HepG2 (cell line): ENCODE measurements around the gene ELP4. TPM values are rescaled to one million over a fixed set of nuclear protein-coding genes. Genes with fewer than 3 reads are reported as not detected.

ENCODE experiments used
- DDIT3 ChIP-seq: sonication (generic); formaldehyde crosslinking; IDR thresholded peaks from 2 replicates; pipeline ENCODE4 v1.4.0; 2020; ENCODE audit warnings: mild to moderate bottlenecking, missing genetic modification reagents
- MYPOP ChIP-seq: sonication (generic); formaldehyde crosslinking; IDR thresholded peaks from 2 replicates; pipeline ENCODE4 v1.8.1; 2023; ENCODE audit warnings: mild to moderate bottlenecking, moderate library complexity, missing genetic modification reagents
- PAXIP1 ChIP-seq: sonication (generic); formaldehyde crosslinking; conservative IDR thresholded peaks from 2 replicates; pipeline ENCODE4 v1.4.0; 2020; ENCODE audit warnings: mild to moderate bottlenecking, missing genetic modification reagents, moderate library complexity
- SKI ChIP-seq: fragments of 450-650 bp; IDR thresholded peaks from one replicate; pipeline ENCODE4 v1.6.1; 2018; ENCODE audit warnings: mild to moderate bottlenecking; ENCODE audit not compliant: partially characterized antibody
- SP4 ChIP-seq: sonication (generic); formaldehyde crosslinking; IDR thresholded peaks from 2 replicates; pipeline ENCODE4 v1.8.1; 2023; ENCODE audit warnings: mild to moderate bottlenecking, missing genetic modification reagents
- ZNF33B ChIP-seq: sonication (generic); formaldehyde crosslinking; IDR thresholded peaks from 2 replicates; pipeline ENCODE4 v1.5.1; 2020; ENCODE audit warnings: mild to moderate bottlenecking, missing genetic modification reagents
- ZNF543 ChIP-seq: sonication (generic); formaldehyde crosslinking; IDR thresholded peaks from 2 replicates; pipeline ENCODE4 v1.4.0; 2020; ENCODE audit warnings: mild to moderate bottlenecking, missing genetic modification reagents
- ZSCAN5A ChIP-seq: sonication (generic); formaldehyde crosslinking; IDR thresholded peaks from 2 replicates; pipeline ENCODE4 v1.8.0; 2022; ENCODE audit warnings: mild to moderate bottlenecking, missing genetic modification reagents, borderline replicate concordance
- polyA plus RNA-seq, 8 experiments: library from polyadenylated mRNA; depleted of rRNA in 3 of 8; stranded (reverse) in 7 of 8; unstranded in 1 of 8; fragments of >200 nt; fragmentation: Illumina TruSeq in 4 of 8; extraction: Trizol in 4 of 8; gene quantifications; 2 replicates each; pipeline versions ENCODE4 v1.2.1 to v1.2.3, GENCODE V29; 2011 to 2016; ENCODE audit warnings: low read depth in 4 of 8, missing spikeins in 1 of 8, mixed read lengths in 1 of 8; ENCODE audit not compliant: insufficient read depth in 1 of 8
- total RNA-seq, 5 experiments: library from RNA; depleted of rRNA; stranded (reverse); fragments of >200 nt; fragmentation: Illumina TruSeq; extraction: Trizol; gene quantifications; 2 replicates each; pipeline ENCODE4 v1.2.3, GENCODE V29; 2016; ENCODE audit warnings: low read depth in 1 of 5

ELP4 gene
- total and polyA plus RNA-seq, 2 of the 13 experiments (the other 11 are each of a cell fraction or from before 2014, with no cell fraction given): 12.8 to 19.1 TPM

- no peak for TF ChIP-seq MYPOP (CRISPR knock-in tag)
- TF ChIP-seq PAXIP1 (CRISPR knock-in tag): no peak
- TF ChIP-seq ZNF33B: no peak
- no peak for TF ChIP-seq ZNF543 (CRISPR knock-in tag)
- TF ChIP-seq SP4 (CRISPR knock-in tag): no peak
- TF ChIP-seq DDIT3 (CRISPR knock-in tag): no peak
- no peak for TF ChIP-seq ZSCAN5A (CRISPR knock-in tag)
- no peak for TF ChIP-seq SKI
These were observed 166.9 kb downstream of the ELP4 start (continued) for GRCh38 chr11:31676280-31676982.
